Measurements from ENCODE around the gene DHH. TPM values are rescaled to one million over a fixed set of nuclear protein-coding genes. Genes with fewer than 3 reads are reported as not detected.
"Not testable (repeated sequence)": the region's sequence is repeated elsewhere in the genome, so short reads cannot be mapped to it uniquely, and the experiment has no call there.

DHH gene
- total and polyA plus RNA-seq, 2 experiments from 2014 or later = not detected

DNA sequence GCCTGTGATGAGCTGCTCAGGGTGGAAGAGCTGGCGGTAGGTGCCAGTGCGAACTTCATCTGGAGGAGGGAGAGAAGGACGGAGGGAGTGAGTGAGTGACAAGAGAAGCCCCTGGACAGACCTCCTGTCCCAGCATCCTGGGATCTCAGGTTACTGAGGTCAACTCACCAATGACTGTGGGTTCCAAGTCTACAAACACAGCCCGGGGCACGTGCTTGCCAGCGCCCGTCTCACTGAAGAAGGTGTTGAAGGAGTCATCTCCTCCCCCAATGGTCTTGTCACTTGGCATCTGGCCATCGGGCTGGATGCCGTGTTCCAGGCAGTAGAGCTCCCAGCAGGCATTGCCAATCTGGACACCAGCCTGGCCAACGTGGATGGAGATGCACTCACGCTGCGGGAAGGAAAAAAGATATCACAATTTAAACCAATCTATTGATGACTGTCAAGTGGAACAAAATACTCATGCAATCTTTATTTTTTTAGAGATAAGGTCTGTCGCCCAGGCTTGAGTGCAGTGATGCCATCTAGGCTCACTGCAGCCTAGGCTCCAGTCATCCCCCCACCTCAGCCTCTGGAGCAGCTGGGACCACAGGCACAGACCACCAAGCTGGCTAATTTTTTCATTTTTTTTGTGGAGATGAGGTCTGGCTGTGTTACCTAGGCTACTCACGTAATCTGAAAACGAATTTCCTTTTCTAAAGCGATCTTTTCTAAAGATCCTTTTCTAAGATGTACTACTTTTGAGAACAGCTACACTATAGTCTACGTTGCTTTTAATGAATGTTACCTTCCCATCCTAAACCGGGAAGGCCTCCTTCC is 34.9 kb upstream of the DHH start:
- 79% methylated on average over 18 of the region's 18 CpGs for WGBS (ENCODE audit: low lambda C conversion rate, missing lambda C conversion rate)
- TF ChIP-seq EZH2 (IDR thresholded peaks at IDR 0.05; ENCODE audit: borderline replicate concordance) (no peak), EZH2phosphoT487 (IDR thresholded peaks at IDR 0.05; ENCODE audit: low read depth, severe bottlenecking, unreplicated experiment) (no peak)
- TF ChIP-seq, protein P1, sequence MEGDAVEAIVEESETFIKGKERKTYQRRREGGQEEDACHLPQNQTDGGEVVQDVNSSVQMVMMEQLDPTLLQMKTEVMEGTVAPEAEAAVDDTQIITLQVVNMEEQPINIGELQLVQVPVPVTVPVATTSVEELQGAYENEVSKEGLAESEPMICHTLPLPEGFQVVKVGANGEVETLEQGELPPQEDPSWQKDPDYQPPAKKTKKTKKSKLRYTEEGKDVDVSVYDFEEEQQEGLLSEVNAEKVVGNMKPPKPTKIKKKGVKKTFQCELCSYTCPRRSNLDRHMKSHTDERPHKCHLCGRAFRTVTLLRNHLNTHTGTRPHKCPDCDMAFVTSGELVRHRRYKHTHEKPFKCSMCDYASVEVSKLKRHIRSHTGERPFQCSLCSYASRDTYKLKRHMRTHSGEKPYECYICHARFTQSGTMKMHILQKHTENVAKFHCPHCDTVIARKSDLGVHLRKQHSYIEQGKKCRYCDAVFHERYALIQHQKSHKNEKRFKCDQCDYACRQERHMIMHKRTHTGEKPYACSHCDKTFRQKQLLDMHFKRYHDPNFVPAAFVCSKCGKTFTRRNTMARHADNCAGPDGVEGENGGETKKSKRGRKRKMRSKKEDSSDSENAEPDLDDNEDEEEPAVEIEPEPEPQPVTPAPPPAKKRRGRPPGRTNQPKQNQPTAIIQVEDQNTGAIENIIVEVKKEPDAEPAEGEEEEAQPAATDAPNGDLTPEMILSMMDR (IDR thresholded peaks at IDR 0.05; ENCODE audit: poor library complexity) = no peak
- H3K36me3 ChIP-seq (replicated peaks; ENCODE audit: insufficient read depth, low read depth) = no peaks in the 10 kb centered on the region
- H4K20me1 ChIP-seq (ENCODE audit: insufficient read depth, poor library complexity, severe bottlenecking) = peaks cover 8% of the 10 kb centered on the region
- H3K27ac ChIP-seq = peak overlapping the region; percentile 99
- no peak for DNase-seq (ENCODE audit: low spot score)
- peak overlapping the region; percentile 89 for H3K4me2 ChIP-seq
- peak overlapping the region; percentile 22 for H2AFZ ChIP-seq
- peaks cover 22% of the 10 kb centered on the region for H3K79me2 ChIP-seq
- no peaks in the 10 kb centered on the region for H3K27me3 ChIP-seq
- no peaks in the 10 kb centered on the region for H3K9me3 ChIP-seq (ENCODE audit: low read depth)
- peaks cover 18% of the 10 kb centered on the region for H3K4me1 ChIP-seq (ENCODE audit: insufficient read depth)
- no peaks in the 10 kb centered on the region for H3K9me2 ChIP-seq (replicated peaks; ENCODE audit: insufficient read depth)
- peak overlapping the region; percentile 41 for H3K4me3 ChIP-seq

DNA sequence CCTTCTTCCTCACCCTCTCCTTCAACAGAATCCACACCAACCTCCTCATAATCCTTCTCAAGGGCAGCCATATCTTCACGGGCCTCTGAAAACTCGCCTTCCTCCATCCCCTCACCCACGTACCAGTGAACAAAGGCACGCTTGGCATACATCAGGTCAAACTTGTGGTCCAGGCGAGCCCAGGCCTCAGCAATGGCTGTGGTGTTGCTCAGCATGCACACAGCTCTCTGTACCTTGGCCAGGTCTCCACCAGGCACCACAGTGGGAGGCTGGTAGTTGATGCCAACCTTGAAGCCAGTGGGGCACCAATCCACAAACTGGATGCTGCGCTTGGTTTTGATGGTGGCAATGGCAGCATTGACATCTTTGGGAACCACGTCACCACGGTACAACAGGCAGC is 33.4 kb upstream of the DHH start:
- H3K27me3 ChIP-seq; DNase-seq (ENCODE audit: low spot score); H3K36me3 ChIP-seq (replicated peaks; ENCODE audit: insufficient read depth, low read depth); H2AFZ ChIP-seq; H4K20me1 ChIP-seq (ENCODE audit: insufficient read depth, poor library complexity, severe bottlenecking); H3K27ac ChIP-seq; H3K4me2 ChIP-seq; H3K9me2 ChIP-seq (replicated peaks; ENCODE audit: insufficient read depth); H3K4me3 ChIP-seq; H3K9me3 ChIP-seq (ENCODE audit: low read depth): not testable (repeated sequence)
- WGBS (ENCODE audit: low lambda C conversion rate, missing lambda C conversion rate) = 98% methylated on average over 8 of the region's 8 CpGs
- H3K4me1 ChIP-seq (ENCODE audit: insufficient read depth) = peaks cover 18% of the 10 kb centered on the region
- H3K79me2 ChIP-seq = peaks cover 19% of the 10 kb centered on the region

DNA sequence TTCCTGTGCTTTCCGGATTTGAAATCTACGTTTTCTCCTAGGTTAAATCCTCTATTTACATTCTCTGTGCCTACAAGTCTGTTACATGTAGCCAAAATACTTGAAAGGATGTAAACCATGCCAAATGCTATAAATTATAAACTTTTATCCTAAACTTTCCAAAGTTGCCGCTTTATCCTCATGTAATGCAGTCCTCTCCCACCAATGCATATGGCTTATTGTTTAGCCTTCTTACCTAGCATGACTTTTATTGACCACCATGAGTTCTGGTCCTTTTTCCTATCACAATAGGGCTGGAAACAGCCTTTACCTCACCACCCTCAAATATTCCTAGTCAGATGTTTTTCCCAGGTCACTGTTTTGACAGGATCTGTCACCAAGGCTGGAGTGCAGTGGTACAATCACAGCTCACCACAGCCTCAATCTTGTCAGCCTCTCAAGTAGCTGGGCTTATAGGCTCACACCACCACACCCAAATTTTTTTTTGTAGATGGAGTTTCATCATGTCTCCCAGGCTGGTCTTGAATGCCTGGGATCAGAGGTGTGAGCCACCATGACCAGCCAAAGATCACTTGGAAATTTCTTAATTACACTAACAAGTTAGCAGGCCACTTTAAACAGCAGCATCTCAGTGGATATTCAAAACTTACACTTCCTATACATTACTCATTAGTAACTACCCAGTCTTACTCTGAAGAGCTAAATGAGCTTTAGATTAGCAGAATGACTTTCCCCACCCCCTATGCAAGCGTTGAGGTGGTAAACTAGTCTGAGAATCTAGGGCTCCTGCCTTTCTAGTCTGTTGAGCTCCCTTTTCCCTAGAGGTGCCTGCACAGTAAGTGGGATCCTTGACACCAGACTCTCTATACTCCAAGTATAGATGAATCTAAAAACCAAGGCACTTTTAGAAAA is 32.5 kb upstream of the DHH start:
- peaks cover 8% of the 10 kb centered on the region for H4K20me1 ChIP-seq (ENCODE audit: insufficient read depth, poor library complexity, severe bottlenecking)
- no peak overlapping the region for H3K4me3 ChIP-seq
- no peak for TF ChIP-seq EZH2phosphoT487 (IDR thresholded peaks at IDR 0.05; ENCODE audit: low read depth, severe bottlenecking, unreplicated experiment)
- TF ChIP-seq, protein P1 (IDR thresholded peaks at IDR 0.05; ENCODE audit: poor library complexity) = no peak
- no peak for TF ChIP-seq EZH2 (IDR thresholded peaks at IDR 0.05; ENCODE audit: borderline replicate concordance)
- H3K4me2 ChIP-seq = no peak overlapping the region
- DNase-seq (ENCODE audit: low spot score) = no peak
- H3K4me1 ChIP-seq (ENCODE audit: insufficient read depth) = peaks cover 11% of the 10 kb centered on the region
- no peak overlapping the region for H3K27ac ChIP-seq
- no peaks in the 10 kb centered on the region for H3K36me3 ChIP-seq (replicated peaks; ENCODE audit: insufficient read depth, low read depth)
- 85% methylated on average over 4 of the region's 4 CpGs for WGBS (ENCODE audit: low lambda C conversion rate, missing lambda C conversion rate)
- no peak overlapping the region for H2AFZ ChIP-seq
- no peaks in the 10 kb centered on the region for H3K27me3 ChIP-seq
- H3K9me3 ChIP-seq (ENCODE audit: low read depth) = no peaks in the 10 kb centered on the region
- H3K79me2 ChIP-seq = peaks cover 19% of the 10 kb centered on the region
- H3K9me2 ChIP-seq (replicated peaks; ENCODE audit: insufficient read depth) = no peaks in the 10 kb centered on the region
